GM19468 (cell line): ENCODE data around the gene MYBPC2.

Experiments used
- ATAC-seq: cut with Tn5 transposase; IDR thresholded peaks from one replicate; pipeline ENCODE4 v1.9.1; 2021; ENCODE audit warnings: mild to moderate bottlenecking, moderate library complexity, moderate number of reproducible peaks; ENCODE audit not compliant: unreplicated experiment; ENCODE audit errors: extremely low read depth

MYBPC2 gene

DNA sequence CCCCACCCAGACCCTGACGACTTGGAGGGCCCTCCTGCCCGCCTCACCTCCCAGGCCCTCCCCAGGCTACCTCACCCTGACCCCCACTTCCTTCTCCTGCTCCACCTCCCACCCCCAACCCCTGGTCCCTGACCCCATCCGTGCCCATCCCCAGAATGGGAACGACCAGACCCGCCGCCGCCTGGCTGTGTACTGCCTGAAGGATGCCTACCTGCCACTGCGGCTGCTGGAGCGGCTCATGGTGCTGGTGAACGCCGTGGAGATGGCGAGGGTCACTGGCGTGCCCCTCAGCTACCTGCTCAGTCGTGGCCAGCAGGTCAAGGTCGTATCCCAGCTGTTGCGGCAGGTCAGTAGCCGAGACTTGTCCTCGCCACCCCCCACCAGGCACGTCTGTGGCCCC, 25.9 kb upstream of the MYBPC2 start:
- ATAC-seq = no peak

- ATAC-seq = no peak
Observed at GRCh38 chr19:50409347-50409746, 23.3 kb upstream of the MYBPC2 start.

GRCh38 chr19:50410109-50410508, 22.6 kb upstream of the MYBPC2 start:
- no peak for ATAC-seq

- ATAC-seq = no peak
Observed at GRCh38 chr19:50412419-50412818, 20.3 kb upstream of the MYBPC2 start.

DNA sequence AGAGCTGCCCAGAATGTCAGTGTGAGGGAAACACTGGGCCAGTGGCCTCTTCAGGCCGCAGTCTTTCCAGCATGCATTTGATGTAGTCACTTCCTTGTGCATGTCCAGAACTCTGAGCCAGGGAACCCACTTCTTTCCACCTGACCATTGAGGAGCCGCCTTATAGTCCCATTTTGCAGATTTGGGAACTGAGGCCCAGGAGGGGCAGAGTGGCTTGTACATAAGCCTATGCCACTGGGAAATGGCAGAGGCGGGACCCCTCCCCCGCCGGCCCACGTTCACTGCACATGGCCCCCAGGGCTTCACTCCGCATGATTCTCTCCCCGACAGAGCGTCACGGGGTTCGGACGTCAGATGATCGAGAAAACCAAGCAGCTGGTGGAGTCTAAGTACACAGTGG, 19.6 kb upstream of the MYBPC2 start:
- ATAC-seq = no peak

DNA sequence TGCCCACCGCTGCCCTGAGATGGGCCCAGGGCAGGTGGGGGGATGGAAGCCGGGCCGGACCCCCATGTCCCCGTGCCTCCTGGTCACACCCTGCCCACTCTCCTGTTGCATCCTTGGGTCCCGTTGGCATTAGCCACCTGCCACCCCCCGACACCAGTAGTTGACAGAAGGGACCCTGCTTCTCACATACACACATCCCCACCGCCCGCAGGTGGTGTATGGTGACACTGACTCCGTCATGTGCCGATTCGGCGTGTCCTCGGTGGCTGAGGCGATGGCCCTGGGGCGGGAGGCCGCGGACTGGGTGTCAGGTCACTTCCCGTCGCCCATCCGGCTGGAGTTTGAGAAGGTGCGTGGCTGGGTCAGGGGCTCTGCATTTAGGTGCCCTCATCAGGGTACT, 19.2 kb upstream of the MYBPC2 start:
- ATAC-seq = no peak

- ATAC-seq = no peak
Observed at GRCh38 chr19:50414864-50415660, 17.6 kb upstream of the MYBPC2 start.

- no peak for ATAC-seq
Observed at GRCh38 chr19:50415661-50416033, 17.0 kb upstream of the MYBPC2 start.

- no peak for ATAC-seq
Observed at GRCh38 chr19:50416034-50416977, 16.4 kb upstream of the MYBPC2 start.

DNA sequence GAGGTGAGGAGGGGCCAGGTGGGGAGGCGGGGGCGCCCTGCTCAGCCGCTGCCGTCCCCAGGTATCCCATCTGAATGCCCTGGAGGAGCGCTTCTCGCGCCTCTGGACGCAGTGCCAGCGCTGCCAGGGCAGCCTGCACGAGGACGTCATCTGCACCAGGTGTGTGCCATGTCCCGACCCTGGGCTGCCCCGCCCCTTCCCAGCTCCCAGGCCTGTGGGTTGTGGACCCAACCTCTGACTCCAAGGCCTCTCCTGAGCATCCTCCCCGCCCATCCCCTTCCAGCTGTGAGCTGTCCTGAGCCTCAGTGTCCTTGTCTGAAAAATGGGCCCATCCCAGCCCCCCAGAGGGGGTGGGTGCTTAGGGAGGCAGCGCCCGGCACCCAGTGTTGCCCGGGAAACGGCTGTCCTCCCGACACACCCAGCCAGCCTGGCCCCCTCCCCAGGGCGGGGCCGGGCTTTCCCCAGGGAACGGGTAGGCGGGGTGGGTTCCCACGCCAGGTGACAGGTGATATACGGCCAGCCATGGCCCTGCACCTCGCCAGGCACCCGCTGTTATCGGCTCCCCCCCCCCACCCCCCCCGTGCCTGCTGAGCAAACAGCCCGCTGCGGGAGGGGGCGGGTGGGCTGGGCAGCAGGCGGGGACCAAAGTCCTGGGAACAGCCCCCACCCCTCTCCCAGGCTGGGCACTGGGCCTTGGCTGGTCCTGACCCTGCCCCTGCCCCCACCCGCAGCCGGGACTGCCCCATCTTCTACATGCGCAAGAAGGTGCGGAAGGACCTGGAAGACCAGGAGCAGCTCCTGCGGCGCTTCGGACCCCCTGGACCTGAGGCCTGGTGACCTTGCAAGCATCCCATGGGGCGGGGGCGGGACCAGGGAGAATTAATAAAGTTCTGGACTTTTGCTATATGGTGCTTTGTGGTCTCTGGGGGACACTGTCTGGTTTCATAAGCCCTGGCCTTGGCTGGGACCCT, 15.3 kb upstream of the MYBPC2 start:
- ATAC-seq = no peak

DNA sequence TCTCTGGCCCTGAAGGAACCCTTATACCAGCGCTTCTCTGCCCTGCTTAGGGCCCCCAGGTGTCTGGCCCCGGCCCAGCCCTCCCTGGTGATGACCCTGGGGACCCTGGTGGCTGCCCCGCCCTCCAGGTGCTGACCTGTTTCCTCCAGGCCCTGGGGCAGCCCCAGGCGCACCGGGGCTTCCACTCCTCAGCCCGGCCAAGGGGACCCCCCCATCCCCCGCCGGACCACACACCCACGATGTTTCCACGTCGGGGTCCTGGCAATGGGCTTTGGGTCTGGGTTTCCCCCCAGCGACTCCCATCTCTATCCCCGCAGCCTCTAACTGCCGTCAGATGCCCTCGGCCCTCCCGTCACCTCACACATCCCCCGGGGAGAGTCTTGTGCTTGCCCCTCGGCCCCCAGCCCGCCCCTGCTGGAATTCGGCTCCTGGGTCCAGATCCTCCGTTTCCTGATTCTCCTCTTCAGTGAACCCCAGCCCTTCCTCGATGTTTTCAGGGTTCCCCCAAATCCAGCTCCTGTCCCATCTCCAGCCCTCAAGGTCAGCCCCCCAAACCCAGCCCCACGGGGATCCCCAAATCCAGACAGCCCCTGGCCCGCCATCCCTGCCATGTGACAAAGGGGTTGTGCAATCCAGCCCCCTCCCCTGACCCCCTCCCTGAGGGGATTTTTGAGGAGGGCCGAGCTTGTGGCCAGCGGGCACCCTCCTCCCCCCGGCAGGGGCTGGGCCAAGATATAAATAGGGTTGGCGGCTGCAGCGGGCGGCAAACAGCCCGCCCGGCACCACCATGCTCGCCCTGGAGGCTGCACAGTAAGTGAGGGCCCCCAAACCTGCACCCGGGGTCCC, 14.3 kb upstream of the MYBPC2 start, which contains the start of gene SPIB:
SPIB (plus strand) TSS at position 763 of the 846 bp plus-strand sequence; CDS start at position 788, 25 bp downstream.
- no peak for ATAC-seq

GRCh38 chr19:50419022-50419579, 13.6 kb upstream of the MYBPC2 start:
- ATAC-seq = no peak

GRCh38 chr19:50419580-50420035, 13.1 kb upstream of the MYBPC2 start:
- ATAC-seq = no peak

- ATAC-seq = no peak
Observed at GRCh38 chr19:50420127-50420526, 12.6 kb upstream of the MYBPC2 start.

DNA sequence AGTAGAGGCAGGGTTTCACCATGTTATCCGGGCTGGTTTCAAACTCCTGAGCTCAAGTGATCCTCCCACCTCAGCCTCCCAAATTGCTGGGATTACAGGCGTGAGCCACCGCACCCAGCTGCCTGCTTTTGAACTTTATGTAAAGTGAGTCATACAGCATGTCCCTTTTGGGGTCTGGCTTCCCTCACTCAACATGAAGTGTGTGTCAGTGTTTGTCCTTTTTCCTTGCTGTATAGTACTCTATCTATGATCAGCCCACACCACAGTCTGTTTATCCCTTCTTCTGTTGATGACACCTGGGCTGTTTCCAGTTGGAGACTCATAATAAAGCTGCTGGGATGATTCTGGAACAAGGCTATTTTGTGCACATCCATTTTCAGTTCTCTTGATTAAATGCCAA, 11.9 kb upstream of the MYBPC2 start:
- ATAC-seq = no peak

DNA sequence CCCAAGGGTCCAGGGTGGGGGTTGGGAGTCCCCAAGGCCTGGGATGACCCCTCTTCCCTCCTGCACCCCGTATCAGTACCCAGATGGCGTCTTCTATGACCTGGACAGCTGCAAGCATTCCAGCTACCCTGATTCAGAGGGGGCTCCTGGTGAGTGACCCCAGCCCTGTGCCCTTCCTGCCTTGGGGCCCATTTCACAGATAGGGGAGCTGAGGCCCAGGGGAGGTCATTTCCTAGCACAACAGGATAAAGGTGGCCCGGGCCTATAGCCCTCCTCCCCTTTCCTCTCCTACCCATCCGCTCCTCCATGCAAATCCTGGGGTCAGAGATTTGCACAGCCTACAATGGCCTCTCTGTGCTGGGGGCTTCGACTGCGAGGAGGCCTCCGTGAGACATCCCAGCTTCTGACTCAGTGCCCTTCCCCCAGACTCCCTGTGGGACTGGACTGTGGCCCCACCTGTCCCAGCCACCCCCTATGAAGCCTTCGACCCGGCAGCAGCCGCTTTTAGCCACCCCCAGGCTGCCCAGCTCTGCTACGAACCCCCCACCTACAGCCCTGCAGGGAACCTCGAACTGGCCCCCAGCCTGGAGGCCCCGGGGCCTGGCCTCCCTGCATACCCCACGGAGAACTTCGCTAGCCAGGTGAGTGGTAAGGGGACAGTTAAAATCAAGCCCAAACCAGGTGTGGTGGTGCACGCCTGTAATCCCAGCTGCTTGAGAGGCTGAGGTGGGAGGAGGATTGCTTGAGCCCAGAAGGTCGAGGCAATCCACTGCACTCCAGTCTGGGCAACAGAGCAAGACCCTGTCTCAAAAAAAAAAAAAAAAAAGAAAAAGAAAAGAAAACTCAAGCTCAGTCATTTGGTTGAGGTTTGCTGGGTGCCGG, 10.1 kb upstream of the MYBPC2 start:
- no peak for ATAC-seq

DNA sequence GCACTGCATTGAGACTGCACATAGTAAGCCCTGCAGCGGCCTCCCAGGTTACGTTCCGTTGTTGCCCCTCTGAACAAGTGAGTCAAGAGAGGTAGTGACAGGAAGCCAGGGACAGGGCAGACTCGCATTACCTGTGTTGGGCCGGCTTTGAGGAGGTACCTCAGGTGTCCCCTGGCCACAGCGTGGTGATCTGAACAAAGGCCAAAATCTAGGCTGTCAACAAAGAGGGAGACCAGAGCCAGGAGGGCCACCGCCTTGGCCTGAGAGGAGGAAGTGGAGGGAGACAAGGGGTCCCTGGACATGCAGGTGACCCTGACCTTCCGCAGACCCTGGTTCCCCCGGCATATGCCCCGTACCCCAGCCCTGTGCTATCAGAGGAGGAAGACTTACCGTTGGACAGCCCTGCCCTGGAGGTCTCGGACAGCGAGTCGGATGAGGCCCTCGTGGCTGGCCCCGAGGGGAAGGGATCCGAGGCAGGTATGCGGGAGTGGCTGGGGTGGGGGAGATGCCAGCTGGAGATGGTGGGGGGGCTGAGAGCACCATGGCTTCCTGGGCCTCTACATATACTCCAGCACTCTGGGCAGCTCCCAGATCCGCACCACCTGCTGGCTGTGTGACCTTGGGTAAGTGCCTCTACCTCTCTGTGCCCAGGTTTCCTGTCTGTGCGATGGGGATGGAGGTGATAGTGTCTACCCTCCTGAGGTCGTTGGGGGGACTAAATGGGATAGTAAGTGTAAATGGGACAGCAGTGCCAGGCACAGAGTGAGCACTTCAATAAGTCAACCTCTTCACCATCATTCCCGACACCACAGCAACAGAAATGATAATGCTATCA, 9.2 kb upstream of the MYBPC2 start:
- ATAC-seq = no peak
